Measurements from ENCODE around the gene NEO1.

- TF ChIP-seq CTCF (IDR thresholded peaks at IDR 0.05; ENCODE audit: low read length), result peak; percentile 70
- TF ChIP-seq EZH2 (IDR thresholded peaks at IDR 0.05; ENCODE audit: borderline replicate concordance, low read length), result no peak
These were observed 29.2 kb downstream of the NEO1 start for GRCh38 chr15:73081321-73081958.

Measured in OCI-LY1 (cell line).